GM21447 (cell line): ENCODE measurements around the gene ADAMTS15.
"Not testable (repeated sequence)": the region's sequence is repeated elsewhere in the genome, so short reads cannot be mapped to it uniquely, and the experiment has no call there.

Source experiments
- ATAC-seq: cut with Tn5 transposase; IDR thresholded peaks from one replicate; pipeline ENCODE4 v1.9.1; 2021; ENCODE audit not compliant: unreplicated experiment

The ADAMTS15 gene

GRCh38 chr11:130434521-130435223 lies 13.8 kb upstream of the ADAMTS15 start:
- peak; percentile 87 for ATAC-seq

- no peak for ATAC-seq
Measured at GRCh38 chr11:130435671-130436070, 12.8 kb upstream of the ADAMTS15 start.

- no peak for ATAC-seq
Measured at GRCh38 chr11:130436171-130436570, 12.3 kb upstream of the ADAMTS15 start.

GRCh38 chr11:130437848-130438247 lies 10.6 kb upstream of the ADAMTS15 start:
- ATAC-seq = no peak

GRCh38 chr11:130438401-130439159 lies 9.9 kb upstream of the ADAMTS15 start:
- not testable (repeated sequence) for ATAC-seq

- ATAC-seq = peak; percentile 40
Measured at GRCh38 chr11:130439160-130439519, 9.3 kb upstream of the ADAMTS15 start.

- no peak for ATAC-seq
Measured at GRCh38 chr11:130439876-130440275, 8.6 kb upstream of the ADAMTS15 start.

GRCh38 chr11:130441719-130442118 lies 6.7 kb upstream of the ADAMTS15 start:
- no peak for ATAC-seq

GRCh38 chr11:130442737-130443136 lies 5.7 kb upstream of the ADAMTS15 start:
- no peak for ATAC-seq

- no peak for ATAC-seq
Measured at GRCh38 chr11:130445788-130446187, 2.7 kb upstream of the ADAMTS15 start.

GRCh38 chr11:130448039-130448415 lies 418 bp upstream of the ADAMTS15 start:
- ATAC-seq = no peak

- ATAC-seq = no peak
Measured at GRCh38 chr11:130449310-130449990, 1.0 kb downstream of the ADAMTS15 start.

- no peak for ATAC-seq
Measured at GRCh38 chr11:130449996-130450769, 1.7 kb downstream of the ADAMTS15 start.

- no peak for ATAC-seq
Measured at GRCh38 chr11:130451231-130452019, 3.0 kb downstream of the ADAMTS15 start.

- no peak for ATAC-seq
Measured at GRCh38 chr11:130452176-130452575, 3.7 kb downstream of the ADAMTS15 start.

GRCh38 chr11:130452940-130453339 lies 4.5 kb downstream of the ADAMTS15 start:
- ATAC-seq = no peak

- no peak for ATAC-seq
Measured at GRCh38 chr11:130454491-130455252, 6.2 kb downstream of the ADAMTS15 start.

GRCh38 chr11:130455483-130456127 lies 7.2 kb downstream of the ADAMTS15 start:
- no peak for ATAC-seq

- ATAC-seq = no peak
Measured at GRCh38 chr11:130456286-130456685, 7.8 kb downstream of the ADAMTS15 start.
